Nephron (organoid): ENCODE data around the gene TLN1.
A peak's percentile ranks its signal among the peaks of the same experiment; 100 is the strongest.

Source experiments
- H3K27ac Mint-ChIP-seq, 3 experiments: 2 replicates each; pipeline ENCODE4 v1.8.0; 2020; ENCODE audit warnings: mixed read lengths in 3 of 3, mild to moderate bottlenecking in 2 of 3, moderate library complexity in 1 of 3
- H3K27me3 Mint-ChIP-seq: 2 replicates; pipeline ENCODE4 v1.8.0; 2021; ENCODE audit warnings: low read depth, mild to moderate bottlenecking, moderate library complexity, mixed read lengths
- H3K36me3 Mint-ChIP-seq: 2 replicates; pipeline ENCODE4 v1.8.0; 2020; ENCODE audit warnings: low read depth, mixed read lengths
- H3K4me1 Mint-ChIP-seq: 2 replicates; pipeline ENCODE4 v1.8.0; 2020; ENCODE audit warnings: mixed read lengths
- H3K4me3 Mint-ChIP-seq, 3 experiments: 2 replicates each; pipeline ENCODE4 v1.8.0; 2020; ENCODE audit warnings: mild to moderate bottlenecking in 3 of 3, mixed read lengths in 3 of 3, moderate library complexity in 2 of 3
- H3K9me3 Mint-ChIP-seq: 2 replicates; pipeline ENCODE4 v1.8.0; 2020; ENCODE audit warnings: mixed read lengths
- TF ChIP-seq, protein P1 (sequence below), 3 experiments: fragments of 200-600 bp; sonication (generic); IDR thresholded peaks; one replicate each; pipeline ENCODE4 v1.5.0; 2021; ENCODE audit warnings: antibody characterized with exemption in 3 of 3; ENCODE audit not compliant: unreplicated experiment in 3 of 3

Gene TLN1

DNA sequence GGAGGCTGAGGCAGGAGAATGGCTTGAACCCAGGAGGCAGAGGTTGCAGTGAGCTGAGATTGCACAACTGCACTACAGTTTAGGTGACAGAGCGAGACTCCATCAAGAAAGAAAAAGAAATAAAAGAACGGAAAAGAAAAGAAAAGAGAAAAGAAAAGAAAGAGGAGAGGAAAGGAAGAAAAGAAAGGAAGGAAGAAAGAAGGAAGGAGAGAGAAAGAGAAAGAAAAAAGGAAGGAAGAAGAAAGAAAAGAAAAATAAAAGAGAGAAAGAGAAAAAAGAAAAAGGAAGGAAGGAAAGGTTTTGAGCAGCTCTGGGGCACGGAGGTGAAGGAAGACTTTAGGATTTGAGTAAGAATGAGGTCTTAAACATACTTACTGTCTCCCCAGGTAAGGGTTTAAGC is 18.4 kb downstream of the TLN1 start:
- Mint-ChIP-seq H3K4me1 (peaks cover 5% of the 10 kb centered on the region), H3K27me3 (no peaks in the 10 kb centered on the region), H3K4me3 (no peak overlapping the region), H3K9me3 (no peaks in the 10 kb centered on the region), H3K36me3 (peaks cover 87% of the 10 kb centered on the region), H3K27ac (no peak overlapping the region)
- TF ChIP-seq, protein P1, sequence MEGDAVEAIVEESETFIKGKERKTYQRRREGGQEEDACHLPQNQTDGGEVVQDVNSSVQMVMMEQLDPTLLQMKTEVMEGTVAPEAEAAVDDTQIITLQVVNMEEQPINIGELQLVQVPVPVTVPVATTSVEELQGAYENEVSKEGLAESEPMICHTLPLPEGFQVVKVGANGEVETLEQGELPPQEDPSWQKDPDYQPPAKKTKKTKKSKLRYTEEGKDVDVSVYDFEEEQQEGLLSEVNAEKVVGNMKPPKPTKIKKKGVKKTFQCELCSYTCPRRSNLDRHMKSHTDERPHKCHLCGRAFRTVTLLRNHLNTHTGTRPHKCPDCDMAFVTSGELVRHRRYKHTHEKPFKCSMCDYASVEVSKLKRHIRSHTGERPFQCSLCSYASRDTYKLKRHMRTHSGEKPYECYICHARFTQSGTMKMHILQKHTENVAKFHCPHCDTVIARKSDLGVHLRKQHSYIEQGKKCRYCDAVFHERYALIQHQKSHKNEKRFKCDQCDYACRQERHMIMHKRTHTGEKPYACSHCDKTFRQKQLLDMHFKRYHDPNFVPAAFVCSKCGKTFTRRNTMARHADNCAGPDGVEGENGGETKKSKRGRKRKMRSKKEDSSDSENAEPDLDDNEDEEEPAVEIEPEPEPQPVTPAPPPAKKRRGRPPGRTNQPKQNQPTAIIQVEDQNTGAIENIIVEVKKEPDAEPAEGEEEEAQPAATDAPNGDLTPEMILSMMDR (IDR thresholded peaks at IDR 0.05; ENCODE audit: unreplicated experiment in 3 of 3): no peak

DNA sequence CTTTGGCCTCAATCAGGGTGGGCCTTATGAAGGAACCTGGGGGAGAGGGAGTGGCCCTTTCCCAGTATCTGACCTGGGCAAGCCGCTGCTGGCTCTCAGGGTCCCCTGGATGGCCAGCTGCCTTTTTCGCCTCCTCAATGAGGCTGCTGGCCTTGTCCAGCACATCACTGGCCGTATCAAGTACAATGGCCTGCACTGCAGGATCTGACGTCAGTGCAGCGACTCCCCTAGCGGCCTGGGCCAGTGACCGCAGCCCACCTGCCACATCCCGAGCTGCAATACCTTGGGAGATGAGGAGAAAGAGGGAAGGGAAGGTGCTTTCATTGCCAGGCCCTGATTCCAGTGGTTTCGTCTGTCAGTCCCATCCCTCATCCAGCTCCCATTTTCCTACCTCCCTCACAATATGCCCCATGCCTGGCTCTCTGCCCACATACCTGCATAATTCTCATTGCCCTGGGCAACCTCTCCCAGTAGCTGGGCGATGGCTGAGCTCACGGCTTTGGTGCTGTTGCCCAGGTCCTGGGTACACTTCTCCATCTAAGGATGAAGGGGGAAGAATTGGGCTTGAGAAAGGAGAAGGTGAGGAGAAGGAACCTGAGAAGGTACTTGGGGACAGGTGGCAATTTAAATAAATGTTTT is 19.1 kb downstream of the TLN1 start:
- peaks cover 5% of the 10 kb centered on the region for H3K4me1 Mint-ChIP-seq
- no peaks in the 10 kb centered on the region for H3K27me3 Mint-ChIP-seq
- no peak overlapping the region for H3K27ac Mint-ChIP-seq
- no peak overlapping the region for H3K4me3 Mint-ChIP-seq
- TF ChIP-seq, protein P1 (IDR thresholded peaks at IDR 0.05; ENCODE audit: unreplicated experiment in 3 of 3): no peak
- no peaks in the 10 kb centered on the region for H3K9me3 Mint-ChIP-seq
- peaks cover 87% of the 10 kb centered on the region for H3K36me3 Mint-ChIP-seq

DNA sequence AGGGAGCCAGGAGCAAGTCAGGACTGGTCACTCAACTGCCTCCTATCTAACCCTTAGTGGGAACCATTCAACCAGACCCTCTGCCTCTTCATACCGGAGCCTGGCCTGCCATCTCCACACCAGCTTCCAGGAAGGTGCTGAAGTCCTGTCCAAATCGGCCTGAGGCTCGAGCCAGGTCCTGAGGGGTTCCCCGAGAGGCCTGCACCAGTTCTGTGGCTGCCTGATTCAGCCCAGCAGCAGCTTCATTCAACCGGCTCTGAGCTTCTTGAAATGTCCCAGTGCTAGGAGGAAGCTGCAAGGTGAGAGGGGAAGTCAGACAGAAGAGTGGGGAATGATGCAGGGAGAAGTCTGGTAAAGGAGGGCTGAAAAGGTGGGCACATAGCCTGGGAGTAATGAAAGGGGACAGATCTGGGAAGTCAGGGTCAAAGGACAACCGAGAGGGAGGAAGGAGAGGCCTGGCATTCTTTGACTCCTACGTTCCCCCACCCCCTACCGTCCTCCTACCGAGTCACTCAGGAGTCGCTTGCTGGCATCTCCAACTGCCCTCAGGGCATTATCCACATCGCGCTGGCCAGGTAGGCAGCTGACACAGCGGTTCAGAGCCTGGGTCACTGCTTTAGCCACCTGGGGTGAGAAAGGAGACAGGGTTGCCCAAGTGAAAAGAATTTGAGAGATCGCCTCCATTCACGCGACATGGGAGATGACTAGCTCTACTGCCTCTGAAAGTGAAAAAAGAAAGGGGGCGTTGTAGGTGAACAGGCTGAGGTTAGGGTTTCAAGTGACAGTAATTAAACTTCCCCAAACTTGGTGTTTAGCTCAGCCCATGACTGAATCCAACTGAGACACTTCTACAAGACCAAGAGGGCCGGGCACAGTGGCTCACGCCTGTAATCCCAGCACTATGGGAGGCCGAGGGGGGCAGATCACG is 20.2 kb downstream of the TLN1 start:
- Mint-ChIP-seq H3K4me1 (no peaks in the 10 kb centered on the region), H3K27ac (peak overlapping the region in 1 of 3 experiments; percentile 55), H3K4me3 (no peak overlapping the region), H3K36me3 (peaks cover 89% of the 10 kb centered on the region), H3K9me3 (no peaks in the 10 kb centered on the region), H3K27me3 (no peaks in the 10 kb centered on the region)
- TF ChIP-seq, protein P1 (IDR thresholded peaks at IDR 0.05; ENCODE audit: unreplicated experiment in 3 of 3): no peak

DNA sequence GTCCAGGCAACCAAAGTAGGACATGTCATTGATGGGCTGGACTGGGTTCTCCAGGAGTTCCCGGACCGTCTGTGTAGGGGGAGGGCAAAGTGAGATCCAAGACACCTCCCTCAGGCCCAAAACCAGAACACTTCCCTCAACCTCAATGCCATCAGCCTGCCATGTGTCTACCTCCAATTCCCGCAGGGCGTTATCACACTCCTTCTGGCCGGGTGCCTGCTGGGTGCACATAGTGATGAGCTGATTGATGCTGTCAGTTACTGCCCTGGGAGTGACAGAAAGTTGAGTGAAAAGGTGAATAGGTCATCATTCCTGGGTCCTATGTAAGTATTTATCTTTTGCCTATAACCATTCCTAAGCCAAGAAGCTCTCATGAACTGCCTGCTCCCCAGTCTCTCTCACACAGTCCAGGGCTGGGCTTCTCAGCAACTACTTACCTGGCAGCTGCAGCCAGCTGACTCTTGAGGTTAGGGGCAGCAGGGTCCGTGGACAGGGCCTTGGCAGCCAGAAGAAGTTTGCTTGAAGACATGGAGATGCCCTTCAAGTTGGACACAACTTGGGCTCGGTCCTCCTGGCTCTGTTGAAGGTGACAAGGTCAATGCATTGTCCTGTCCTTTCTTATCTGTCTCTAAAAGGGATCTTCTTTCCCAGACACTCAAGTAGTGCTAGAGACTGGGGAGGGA is 21.0 kb downstream of the TLN1 start:
- no peak overlapping the region for H3K4me3 Mint-ChIP-seq
- no peak overlapping the region for H3K27ac Mint-ChIP-seq
- no peaks in the 10 kb centered on the region for H3K4me1 Mint-ChIP-seq
- peaks cover 87% of the 10 kb centered on the region for H3K36me3 Mint-ChIP-seq
- no peaks in the 10 kb centered on the region for H3K9me3 Mint-ChIP-seq
- TF ChIP-seq, protein P1 (IDR thresholded peaks at IDR 0.05; ENCODE audit: unreplicated experiment in 3 of 3): no peak
- no peaks in the 10 kb centered on the region for H3K27me3 Mint-ChIP-seq

DNA sequence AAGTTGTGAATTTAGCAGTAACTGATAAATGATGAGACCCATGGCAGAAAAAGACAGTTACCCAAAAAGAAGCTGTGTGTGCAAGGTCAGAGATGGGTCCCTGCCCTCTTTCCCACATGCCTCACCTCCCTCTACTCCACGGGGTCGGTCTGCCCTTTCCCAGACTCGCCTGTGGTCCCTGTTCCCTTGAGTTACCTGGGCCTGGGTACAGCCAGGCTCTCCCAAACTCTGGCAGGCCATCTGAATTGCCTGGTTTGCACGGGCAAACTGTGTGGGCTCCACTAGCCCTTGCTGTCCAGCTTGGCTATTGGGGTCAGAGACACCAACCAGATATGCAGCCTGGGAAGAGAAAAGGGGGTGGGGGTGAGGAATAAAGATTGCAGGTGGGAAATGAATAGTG is 23.8 kb downstream of the TLN1 start:
- no peaks in the 10 kb centered on the region for H3K27me3 Mint-ChIP-seq
- H3K9me3 Mint-ChIP-seq: no peaks in the 10 kb centered on the region
- H3K4me1 Mint-ChIP-seq: no peaks in the 10 kb centered on the region
- peaks cover 82% of the 10 kb centered on the region for H3K36me3 Mint-ChIP-seq
- H3K4me3 Mint-ChIP-seq: no peak overlapping the region
- TF ChIP-seq, protein P1 (IDR thresholded peaks at IDR 0.05; ENCODE audit: unreplicated experiment in 3 of 3): no peak
- no peak overlapping the region for H3K27ac Mint-ChIP-seq
